Spleen (tissue), 3 donors: ENCODE measurements around the gene ATP7B.

Experiments used
- POLR2A ChIP-seq, 3 donors: fragments of 450-650 bp; IDR thresholded peaks; one replicate each; pipeline ENCODE4 v1.5.1; 2017; ENCODE audit warnings: antibody characterized with exemption in 3 of 3, mild to moderate bottlenecking in 1 of 3
- POLR2AphosphoS5 ChIP-seq, 3 donors: sonication (generic); formaldehyde crosslinking; IDR thresholded peaks; one replicate each; pipeline ENCODE4 v1.5.1; 2017; ENCODE audit warnings: antibody characterized with exemption in 3 of 3

DNA sequence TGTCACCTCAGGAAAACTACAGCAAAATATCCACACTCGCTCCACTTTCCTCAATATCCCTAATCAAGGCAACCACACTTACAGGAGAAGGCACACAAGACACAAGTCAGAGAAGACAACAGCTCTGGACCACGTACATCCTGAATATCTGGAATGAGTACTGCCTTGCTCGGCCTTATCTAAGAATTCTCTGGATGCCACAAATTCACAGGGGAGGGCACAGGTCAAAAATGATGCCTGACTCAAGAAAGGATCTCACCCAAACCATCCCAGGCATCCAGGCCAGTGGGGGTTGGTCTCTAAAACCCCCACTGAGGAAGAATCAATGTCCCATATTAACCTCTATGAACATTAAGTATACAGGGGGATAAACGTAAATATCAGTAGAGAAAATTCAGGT lies 29.9 kb downstream of the ATP7B start:
- TF ChIP-seq POLR2A (IDR thresholded peaks at IDR 0.05) (no peak), POLR2AphosphoS5 (IDR thresholded peaks at IDR 0.05) (no peak)
